Spleen (tissue), 11 donors: ENCODE results near the gene KIF16B. TPM values are rescaled to one million over a fixed set of nuclear protein-coding genes. Genes with fewer than 3 reads are reported as not detected.

Experiments used
- DNase-seq: peaks from one replicate; pipeline ENCODE4 v3.0.0-alpha.2; 2020
- H3K27ac ChIP-seq, 8 donors: fragments of 200-600 bp; sonication (generic) in 7 of 8; 1 replicate in 4 of 8; 2 replicates in 4 of 8; pipeline versions ENCODE4 v1.5.0 to v1.8.0; 2016 to 2021; ENCODE audit warnings: inconsistent platforms in 4 of 8, mild to moderate bottlenecking in 4 of 8, moderate library complexity in 1 of 8
- H3K27me3 ChIP-seq, 7 donors: fragments of 200-600 bp; sonication (generic) in 6 of 7; replicated peaks in 1 of 7; 1 replicate in 4 of 7; 2 replicates in 3 of 7; pipeline versions ENCODE4 v1.5.0 to v1.8.0; 2016 to 2021; ENCODE audit warnings: inconsistent platforms in 3 of 7, mild to moderate bottlenecking in 1 of 7
- H3K36me3 ChIP-seq, 6 donors: fragments of 200-600 bp; sonication (generic) in 5 of 6; 1 replicate in 4 of 6; 2 replicates in 2 of 6; pipeline versions ENCODE4 v1.5.0 to v1.8.0; 2016 to 2021; ENCODE audit warnings: inconsistent platforms in 2 of 6
- H3K4me1 ChIP-seq, 6 donors: fragments of 200-600 bp; sonication (generic) in 5 of 6; 1 replicate in 3 of 6; 2 replicates in 3 of 6; pipeline versions ENCODE4 v1.5.0 to v1.8.0; 2016 to 2021; ENCODE audit warnings: inconsistent platforms in 3 of 6
- H3K4me3 ChIP-seq, 8 donors: fragments of 200-600 bp; sonication (generic) in 7 of 8; 1 replicate in 4 of 8; 2 replicates in 4 of 8; pipeline versions ENCODE4 v1.5.0 to v1.8.0; 2016 to 2021; ENCODE audit warnings: inconsistent platforms in 4 of 8, mild to moderate bottlenecking in 4 of 8, moderate library complexity in 2 of 8
- H3K9me3 ChIP-seq, 8 donors: fragments of 200-600 bp; sonication (generic) in 7 of 8; 1 replicate in 4 of 8; 2 replicates in 4 of 8; pipeline versions ENCODE4 v1.5.0 to v1.8.0; 2016 to 2021; ENCODE audit warnings: inconsistent platforms in 4 of 8
- CTCF ChIP-seq, 11 experiments: fragments of 200-600 bp in 7 of 11; fragments of 450-650 bp in 4 of 11; sonication (generic) in 4 of 11; IDR thresholded peaks in 8 of 11; conservative IDR thresholded peaks in 3 of 11; 1 replicate in 7 of 11; 2 replicates in 4 of 11; pipeline versions ENCODE4 v1.4.0 to v1.8.0; 2016 to 2021; ENCODE audit warnings: antibody characterized with exemption in 11 of 11, inconsistent platforms in 4 of 11, mild to moderate bottlenecking in 1 of 11
- POLR2A ChIP-seq, 3 donors: fragments of 450-650 bp; IDR thresholded peaks; one replicate each; pipeline ENCODE4 v1.5.1; 2017; ENCODE audit warnings: antibody characterized with exemption in 3 of 3, mild to moderate bottlenecking in 1 of 3
- POLR2AphosphoS5 ChIP-seq, 3 donors: sonication (generic); formaldehyde crosslinking; IDR thresholded peaks; one replicate each; pipeline ENCODE4 v1.5.1; 2017; ENCODE audit warnings: antibody characterized with exemption in 3 of 3
- WGBS, 5 donors: extraction: QIAGEN DNeasy Blood & Tissue Kit in 3 of 5; methylation state at CpG; one replicate each; pipeline versions ENCODE4 v1.1.5 to v1.1.7; 2013 to 2018; 5-methylcytosine and 5-hydroxymethylcytosine counted together
- intact Hi-C: fragments of 100-400 bp; cut with DNase I; formaldehyde crosslinking; loops from one replicate; pipeline ENCODE4 v1.15.0; 2023; ENCODE audit warnings: low total_unique reads
- polyA plus RNA-seq, 3 donors: library from polyadenylated mRNA; stranded (reverse); fragments of 200-250 nt; gene quantifications; one replicate each; pipeline ENCODE4 v1.2.1, GENCODE V29; 2013
- total RNA-seq, 7 donors: library from RNA; depleted of rRNA in 3 of 7; stranded (reverse); fragments of >200 nt in 3 of 7; fragmentation: NEBNext Ultra II Directional in 4 of 7; extraction: Animal tissue kit (Norgen Biotek cat#: 25700) in 4 of 7; gene quantifications; one replicate each; pipeline versions ENCODE4 v1.1.0 to v1.2.1, GENCODE V29; 2016 to 2021
- donor health status: healthy with polysubstance abuse.
- donor health status: DM: no; HTN: no; CAD: no; lungs with moderate emphysema.
- donor health status: DM: no; HTN: no; CAD: no.
- donor health status: Bipolar disorder and iron deficiency.
- donor health status: healthy.
- donor health status: DM: no; HTN: no; CAD: no.
- donor health status: DM: yes; HTN: yes; CAD: no.

KIF16B gene
- total and polyA plus RNA-seq, 10 donors = 3.0 to 30.1 (median 21.2) TPM

GRCh38 chr20:16542477-16542876 lies 30.8 kb downstream of the KIF16B start:
- TF ChIP-seq POLR2AphosphoS5 (IDR thresholded peaks at IDR 0.05) (no peak), POLR2A (IDR thresholded peaks at IDR 0.05) (no peak), CTCF (IDR thresholded peaks at IDR 0.05 in 8 of 11, conservative IDR thresholded peaks at IDR 0.05 in 3 of 11) (no peak)
- WGBS, 5 donors = 79 to 89% (median 84%) methylated on average over 4 of the region's 4 CpGs
- H3K4me3 ChIP-seq = no peak overlapping the region
- no peak for DNase-seq
- intact Hi-C loops = no loop called here
- H3K27ac ChIP-seq = no peak overlapping the region
- H3K4me1 ChIP-seq = peaks cover 2 to 15% (median 8%) of the 10 kb centered on the region in 6 donors
- H3K9me3 ChIP-seq = no peaks in the 10 kb centered on the region
- no peaks in the 10 kb centered on the region for H3K27me3 ChIP-seq
- H3K36me3 ChIP-seq = no peaks in the 10 kb centered on the region

GRCh38 chr20:16541878-16542277 lies 31.4 kb downstream of the KIF16B start:
- 89 to 93% (median 92%) methylated on average over 3 of the region's 3 CpGs for WGBS, 5 donors
- DNase-seq = no peak
- Histone ChIP-seq H3K4me3 (no peak overlapping the region), H3K4me1 (peaks cover 2 to 21% (median 8%) of the 10 kb centered on the region in 6 donors), H3K27ac (peak overlapping the region in 1 of 8 donors; percentile 8), H3K27me3 (no peaks in the 10 kb centered on the region), H3K36me3 (no peaks in the 10 kb centered on the region), H3K9me3 (no peaks in the 10 kb centered on the region)
- intact Hi-C loops = no loop called here
- TF ChIP-seq POLR2AphosphoS5 (IDR thresholded peaks at IDR 0.05) (no peak), CTCF (IDR thresholded peaks at IDR 0.05 in 8 of 11, conservative IDR thresholded peaks at IDR 0.05 in 3 of 11) (no peak), POLR2A (IDR thresholded peaks at IDR 0.05) (no peak)

GRCh38 chr20:16541226-16541625 lies 32.0 kb downstream of the KIF16B start:
- WGBS, 5 donors = 66 to 76% (median 68%) methylated on average over 6 of the region's 6 CpGs; no CpG with 5 or more reads in 1 of the 5 donors
- Histone ChIP-seq H3K4me3 (no peak overlapping the region), H3K27ac (peak overlapping the region in 1 of 8 donors; percentile 8), H3K36me3 (no peaks in the 10 kb centered on the region), H3K27me3 (no peaks in the 10 kb centered on the region), H3K9me3 (no peaks in the 10 kb centered on the region), H3K4me1 (peaks cover 2 to 27% (median 13%) of the 10 kb centered on the region in 6 donors)
- intact Hi-C loops = no loop called here
- DNase-seq = no peak
- peak in 1 of 3 donors; percentile 26 for TF ChIP-seq POLR2AphosphoS5 (IDR thresholded peaks at IDR 0.05)
- TF ChIP-seq POLR2A (IDR thresholded peaks at IDR 0.05) = no peak
- no peak for TF ChIP-seq CTCF (IDR thresholded peaks at IDR 0.05 in 8 of 11, conservative IDR thresholded peaks at IDR 0.05 in 3 of 11)

- no peak for TF ChIP-seq POLR2A (IDR thresholded peaks at IDR 0.05)
- H3K36me3 ChIP-seq = no peaks in the 10 kb centered on the region
- no peak for DNase-seq
- intact Hi-C loops = no loop called here
- H3K27me3 ChIP-seq = no peaks in the 10 kb centered on the region
- no peak overlapping the region for H3K4me3 ChIP-seq
- H3K27ac ChIP-seq = no peak overlapping the region
- WGBS, 5 donors = 82 to 94% (median 91%) methylated on average over 5 of the region's 5 CpGs
- peaks cover 2 to 27% (median 13%) of the 10 kb centered on the region in 6 donors for H3K4me1 ChIP-seq
- no peaks in the 10 kb centered on the region for H3K9me3 ChIP-seq
These were observed 33.8 kb downstream of the KIF16B start for GRCh38 chr20:16539280-16540021.
